GM10248 (cell line): ENCODE results near the gene ACD.
"Not testable (repeated sequence)": the region's sequence is repeated elsewhere in the genome, so short reads cannot be mapped to it uniquely, and the experiment has no call there.

Experiments used
- CTCF ChIA-PET: fragments of 300-600 bp; sonication (Branson Sonifier 250); formaldehyde crosslinking; extraction: SDS; loops from one replicate; lab custom pipeline; 2021; ENCODE audit warnings: antibody characterized with exemption; lab: Yijun Ruan, JAX
- POLR2A ChIA-PET: fragments of 350-650 bp; sonication (Branson Sonifier 250); formaldehyde crosslinking; extraction: SDS; loops from one replicate; lab custom pipeline; 2020; ENCODE audit warnings: antibody characterized with exemption; lab: Yijun Ruan, JAX
- DNase-seq: peaks from one replicate; pipeline ENCODE4 v3.0.0; 2012; ENCODE audit errors: extremely low spot score
- CTCF ChIP-seq: IDR thresholded peaks from 2 replicates; pipeline ENCODE4 v1.5.1; 2012; ENCODE audit warnings: mild to moderate bottlenecking, low read depth; ENCODE audit errors: extremely low read depth, missing control alignments, control extremely low read depth

Gene ACD

GRCh38 chr16:67703626-67704025 lies 43.6 kb upstream of the ACD start:
- ChIA-PET CTCF (interaction anchor here (2.1 kb wide), 1 partner anchor 31 kb away, joined by 8 read pairs; no protein-coding TSS in a partner anchor), POLR2A (no interaction called here)
- no peak for TF ChIP-seq CTCF
- no peak for DNase-seq

- CTCF ChIA-PET: interaction anchor here (1.5 kb wide), 1 partner anchor 13 kb away, joined by 4 read pairs; no protein-coding TSS in a partner anchor
- POLR2A ChIA-PET: no interaction called here
- no peak for TF ChIP-seq CTCF
- no peak for DNase-seq
These were observed 42.1 kb upstream of the ACD start for GRCh38 chr16:67702130-67702529.

GRCh38 chr16:67701420-67701819 lies 41.4 kb upstream of the ACD start:
- DNase-seq: no peak
- POLR2A ChIA-PET: no interaction called here
- CTCF ChIA-PET: interaction anchor here (1.5 kb wide), 1 partner anchor 14 kb away, joined by 4 read pairs; no protein-coding TSS in a partner anchor
- TF ChIP-seq CTCF: no peak

GRCh38 chr16:67699265-67699664 lies 39.2 kb upstream of the ACD start:
- ChIA-PET POLR2A (no interaction called here), CTCF (no interaction called here)

GRCh38 chr16:67697422-67698185 lies 37.5 kb upstream of the ACD start:
- no peak for TF ChIP-seq CTCF
- DNase-seq: no peak
- ChIA-PET POLR2A (no interaction called here), CTCF (interaction anchor here (1.4 to 2.0 kb wide), 3 partner anchors 16 to 177 kb away, joined by 4 to 6 read pairs (median 4); no protein-coding TSS in a partner anchor)

More at GRCh38 chr16:67699265-67699664, 39.2 kb upstream of the ACD start:
- no peak for DNase-seq
- TF ChIP-seq CTCF: no peak

GRCh38 chr16:67694611-67695010 lies 34.6 kb upstream of the ACD start:
- CTCF ChIA-PET: no interaction called here
- no peak for TF ChIP-seq CTCF
- POLR2A ChIA-PET: interaction anchor here (0.7 kb wide), 1 partner anchor 24 kb away, joined by 9 read pairs; no protein-coding TSS in a partner anchor
- no peak for DNase-seq

- CTCF ChIA-PET, DNase-seq, POLR2A ChIA-PET: not testable (repeated sequence)
These were observed 33.6 kb upstream of the ACD start for GRCh38 chr16:67693517-67694285.
